Measurements from ENCODE around the gene EEF2.

GRCh38 chr19:3970313-3970807 is 14.9 kb downstream of the EEF2 start:
- TF ChIP-seq TAF1 (IDR thresholded peaks at IDR 0.05; ENCODE audit: low read depth) = no peak
- no peak for TF ChIP-seq MAX (IDR thresholded peaks at IDR 0.05)

Measured in Ishikawa (cell line).